Adrenal gland (tissue), 5 donors: ENCODE measurements around the gene ANKRD37.

Source experiments
- POLR2A ChIP-seq, 2 donors: fragments of 450-650 bp; IDR thresholded peaks; one replicate each; pipeline ENCODE4 v1.6.1; 2017; ENCODE audit warnings: antibody characterized with exemption in 2 of 2, mild to moderate bottlenecking in 2 of 2, moderate library complexity in 1 of 2
- TF ChIP-seq, protein P1 (sequence below), 6 experiments: fragments of 450-650 bp in 4 of 6; fragments of 200-600 bp in 2 of 6; sonication (generic) in 1 of 6; IDR thresholded peaks; 1 replicate in 5 of 6; 2 replicates in 1 of 6; pipeline versions ENCODE4 v1.5.1 to v1.8.0; 2016 to 2021; ENCODE audit warnings: antibody characterized with exemption in 6 of 6, mild to moderate bottlenecking in 2 of 6, moderate library complexity in 1 of 6
- donor health status: DM: no; HTN: no; CAD: no.

- no peak for TF ChIP-seq POLR2A (IDR thresholded peaks at IDR 0.05)
- TF ChIP-seq, protein P1, sequence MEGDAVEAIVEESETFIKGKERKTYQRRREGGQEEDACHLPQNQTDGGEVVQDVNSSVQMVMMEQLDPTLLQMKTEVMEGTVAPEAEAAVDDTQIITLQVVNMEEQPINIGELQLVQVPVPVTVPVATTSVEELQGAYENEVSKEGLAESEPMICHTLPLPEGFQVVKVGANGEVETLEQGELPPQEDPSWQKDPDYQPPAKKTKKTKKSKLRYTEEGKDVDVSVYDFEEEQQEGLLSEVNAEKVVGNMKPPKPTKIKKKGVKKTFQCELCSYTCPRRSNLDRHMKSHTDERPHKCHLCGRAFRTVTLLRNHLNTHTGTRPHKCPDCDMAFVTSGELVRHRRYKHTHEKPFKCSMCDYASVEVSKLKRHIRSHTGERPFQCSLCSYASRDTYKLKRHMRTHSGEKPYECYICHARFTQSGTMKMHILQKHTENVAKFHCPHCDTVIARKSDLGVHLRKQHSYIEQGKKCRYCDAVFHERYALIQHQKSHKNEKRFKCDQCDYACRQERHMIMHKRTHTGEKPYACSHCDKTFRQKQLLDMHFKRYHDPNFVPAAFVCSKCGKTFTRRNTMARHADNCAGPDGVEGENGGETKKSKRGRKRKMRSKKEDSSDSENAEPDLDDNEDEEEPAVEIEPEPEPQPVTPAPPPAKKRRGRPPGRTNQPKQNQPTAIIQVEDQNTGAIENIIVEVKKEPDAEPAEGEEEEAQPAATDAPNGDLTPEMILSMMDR (IDR thresholded peaks at IDR 0.05) = no peak
Measured at GRCh38 chr4:185395238-185395955, 1.2 kb upstream of the ANKRD37 start, which contains the start of gene LRP2BP.
